A549 (cell line): ENCODE results near the gene PGC. TPM values are rescaled to one million over a fixed set of nuclear protein-coding genes. Genes with fewer than 3 reads are reported as not detected.
A peak's percentile ranks its signal among the peaks of the same experiment; 100 is the strongest.

Source experiments
- ATAC-seq, 2 experiments: fragments of 200-7000 bp in 1 of 2; fragments of >200 bp in 1 of 2; cut with Nextera tagmentation in 1 of 2; cut with Tn5 transposase in 1 of 2; 3 replicates each; pipeline versions ENCODE4 v1.8.0 to v1.9.1; 2018 to 2020; ENCODE audit warnings: mild to moderate bottlenecking in 1 of 2, moderate library complexity in 1 of 2
- CTCF ChIA-PET: fragments of 300-600 bp; sonication (Branson Sonifier 250); formaldehyde crosslinking; extraction: SDS; loops from one replicate; lab custom pipeline; 2021; ENCODE audit warnings: antibody characterized with exemption, inconsistent platforms; lab: Yijun Ruan, JAX
- POLR2A ChIA-PET: fragments of 350-600 bp; formaldehyde crosslinking; extraction: SDS; loops from one replicate; lab custom pipeline; 2021; ENCODE audit warnings: antibody characterized with exemption, inconsistent platforms; lab: Yijun Ruan, JAX
- DNase-seq, 2 experiments: peaks; one replicate each; pipeline versions ENCODE4 v3.0.0 to v3.0.0-alpha.2; 2011 to 2016; ENCODE audit warnings: low read depth in 1 of 2, low spot score in 1 of 2
- FAIRE-seq: peaks from 2 replicates; lab custom pipeline; 2011; peaks lifted over from hg19 to GRCh38; lab: Jason Lieb, UNC
- H3K27ac ChIP-seq, 2 experiments: fragments of >200 bp; sonication (Bioruptor Twin); formaldehyde crosslinking; 3 replicates each; pipeline ENCODE4 v1.5.1; 2016 to 2017
- H3K4me1 ChIP-seq: fragments of >200 bp; sonication (Bioruptor Twin); formaldehyde crosslinking; 3 replicates; pipeline ENCODE4 v1.6.1; 2016
- H3K4me2 ChIP-seq: fragments of >200 bp; sonication (Bioruptor Twin); formaldehyde crosslinking; 3 replicates; pipeline ENCODE4 v1.6.1; 2016
- H3K4me3 ChIP-seq: fragments of >200 bp; sonication (Bioruptor Twin); formaldehyde crosslinking; 3 replicates; pipeline ENCODE4 v1.5.1; 2016
- H3K9me3 ChIP-seq: fragments of >200 bp; sonication (Bioruptor Twin); formaldehyde crosslinking; 3 replicates; pipeline ENCODE4 v1.6.1; 2016
- BCL3 ChIP-seq: fragments of >200 bp; sonication (Bioruptor Twin); formaldehyde crosslinking; IDR thresholded peaks from 3 replicates; pipeline ENCODE4 v1.6.1; 2016
- BHLHE40 ChIP-seq: IDR thresholded peaks from 2 replicates; pipeline ENCODE4 v1.6.1; 2012; ENCODE audit warnings: low read depth, low read length, inconsistent platforms
- CEBPB ChIP-seq, 2 experiments: fragments of >200 bp in 1 of 2; sonication (Bioruptor Twin) in 1 of 2; formaldehyde crosslinking in 1 of 2; IDR thresholded peaks; 2 replicates each; pipeline ENCODE4 v1.6.1; 2012 to 2016
- EHF ChIP-seq: fragments of 250-450 bp; sonication (Bioruptor Pico); IDR thresholded peaks from 2 replicates; pipeline ENCODE4 v1.5.0; 2020; ENCODE audit warnings: mild to moderate bottlenecking
- FOXS1 ChIP-seq: fragments of 250-450 bp; sonication (Bioruptor Pico); IDR thresholded peaks from 2 replicates; pipeline ENCODE4 v1.5.0; 2020; ENCODE audit warnings: mild to moderate bottlenecking, moderate library complexity
- HDAC2 ChIP-seq: fragments of 200-600 bp; sonication (generic); IDR thresholded peaks from 2 replicates; pipeline ENCODE4 v1.6.1; 2016
- HES2 ChIP-seq: fragments of >200 bp; sonication (Bioruptor Twin); formaldehyde crosslinking; IDR thresholded peaks from 2 replicates; pipeline ENCODE4 v1.6.1; 2016
- MYC ChIP-seq: IDR thresholded peaks from 2 replicates; pipeline ENCODE4 v1.6.1; 2012; ENCODE audit warnings: mild to moderate bottlenecking, inconsistent platforms, low read length, improper control_type of control experiment, borderline replicate concordance
- NFE2L2 ChIP-seq: fragments of 150-350 bp; conservative IDR thresholded peaks from 2 replicates; pipeline ENCODE4 v1.6.1; 2014; ENCODE audit warnings: low read length
- PBX3 ChIP-seq: IDR thresholded peaks from 2 replicates; pipeline ENCODE4 v1.6.1; 2012
- PHF8 ChIP-seq: fragments of 200-600 bp; sonication (generic); IDR thresholded peaks from 2 replicates; pipeline ENCODE4 v1.6.1; 2016; ENCODE audit warnings: low read depth, mild to moderate bottlenecking, antibody characterized with exemption, moderate library complexity, borderline replicate concordance
- POLR2A ChIP-seq: IDR thresholded peaks from 2 replicates; pipeline ENCODE4 v1.6.1; 2012; ENCODE audit warnings: mild to moderate bottlenecking, low read length
- RARB ChIP-seq: fragments of 250-450 bp; sonication (Bioruptor Pico); IDR thresholded peaks from 2 replicates; pipeline ENCODE4 v1.8.0; 2021; ENCODE audit warnings: mild to moderate bottlenecking, moderate library complexity
- TP53 ChIP-seq: fragments of 250-450 bp; sonication (Bioruptor Pico); IDR thresholded peaks from 2 replicates; pipeline ENCODE4 v1.5.0; 2021; ENCODE audit warnings: mild to moderate bottlenecking, moderate library complexity
- ZNF302 ChIP-seq: fragments of 250-450 bp; sonication (Bioruptor Pico); IDR thresholded peaks from 2 replicates; pipeline ENCODE4 v1.9.0; 2021; ENCODE audit warnings: inconsistent platforms, mild to moderate bottlenecking, moderate library complexity
- WGBS: methylation state at CpG from one replicate; pipeline ENCODE4 v1.1.6; 2017; ENCODE audit errors: missing lambda C conversion rate; 5-methylcytosine and 5-hydroxymethylcytosine counted together
- polyA plus RNA-seq, 4 experiments: library from polyadenylated mRNA; depleted of rRNA in 3 of 4; stranded (reverse); fragments of >200 nt; fragmentation: RNase III in 1 of 4; extraction: RNeasy Plus Mini Kit Qiagen cat#74134 plus additional on column Dnase treatment in 1 of 4; gene quantifications; 2 replicates in 3 of 4; 3 replicates in 1 of 4; pipeline ENCODE4 v1.2.3, GENCODE V29; 2011 to 2017
- TF ChIP-seq, protein P1 (sequence below): IDR thresholded peaks from 2 replicates; pipeline ENCODE4 v1.6.1; 2012

Gene PGC
- polyA plus RNA-seq, 2 of the 4 experiments (the other 2 are of a cell fraction) = not detected

DNA sequence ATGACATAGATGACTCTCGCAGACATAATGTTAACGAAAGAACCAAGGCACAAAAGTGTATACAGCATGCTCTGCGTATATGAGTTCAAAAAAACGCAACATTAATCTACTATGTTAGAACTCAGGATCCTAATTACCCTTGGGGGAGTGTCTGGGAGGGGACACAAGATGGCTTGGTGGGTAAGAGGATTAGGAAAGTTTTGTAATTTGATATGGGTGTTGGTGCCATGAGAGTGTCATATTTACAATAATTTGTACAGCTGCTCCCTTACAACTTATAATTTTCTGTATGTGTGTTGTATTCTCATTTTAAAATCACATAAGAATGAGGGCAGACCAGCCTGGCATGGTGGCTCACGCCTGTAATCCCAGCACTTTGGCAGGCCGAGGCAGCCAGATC, 50.4 kb downstream of the PGC start:
- DNase-seq (no peak), FAIRE-seq (no peak), ATAC-seq (no peak)
- POLR2A ChIA-PET = no interaction called here
- Histone ChIP-seq H3K9me3 (no peaks in the 10 kb centered on the region), H3K27ac (no peak overlapping the region), H3K4me2 (no peak overlapping the region), H3K4me1 (no peaks in the 10 kb centered on the region), H3K4me3 (no peak overlapping the region)
- WGBS = 87% methylated on average over 6 of the region's 6 CpGs
- CTCF ChIA-PET = interaction anchor here (1.2 kb wide), 1 partner anchor 35 kb away, joined by 4 read pairs; no protein-coding TSS in a partner anchor
- TF ChIP-seq PBX3 = no peak
- no peak for TF ChIP-seq TP53 (CRISPR knock-in tag)
- no peak for TF ChIP-seq BHLHE40
- TF ChIP-seq, protein P1, sequence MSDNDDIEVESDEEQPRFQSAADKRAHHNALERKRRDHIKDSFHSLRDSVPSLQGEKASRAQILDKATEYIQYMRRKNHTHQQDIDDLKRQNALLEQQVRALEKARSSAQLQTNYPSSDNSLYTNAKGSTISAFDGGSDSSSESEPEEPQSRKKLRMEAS = no peak
- no peak for TF ChIP-seq EHF (CRISPR knock-in tag)
- TF ChIP-seq FOXS1 = no peak
- no peak for TF ChIP-seq HDAC2
- no peak for TF ChIP-seq RARB (CRISPR knock-in tag)
- TF ChIP-seq PHF8 = no peak
- no peak for TF ChIP-seq ZNF302 (CRISPR knock-in tag)
- no peak for TF ChIP-seq CEBPB (IDR thresholded peaks at IDR 0.05)

DNA sequence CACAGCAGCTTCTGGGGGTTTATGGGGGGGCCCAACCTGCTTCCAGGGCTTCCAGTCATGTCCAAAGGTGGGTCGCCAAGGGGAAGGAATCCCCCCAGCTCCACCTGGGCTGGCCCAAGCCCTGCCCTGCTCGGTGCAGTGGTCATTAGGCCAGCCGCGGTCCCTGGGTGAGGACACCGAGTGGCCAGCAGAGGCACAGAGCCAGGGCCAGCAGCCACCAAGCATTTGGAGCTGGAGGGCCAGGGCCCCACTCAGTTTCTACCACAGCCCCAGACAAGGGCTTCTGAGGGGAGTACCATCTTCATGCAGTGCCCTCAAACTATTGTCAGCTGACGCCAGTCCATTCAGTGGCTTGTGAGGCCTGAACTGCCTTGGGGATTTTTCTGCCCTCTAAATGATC, 51.4 kb downstream of the PGC start:
- ChIA-PET POLR2A (no interaction called here), CTCF (interaction anchor here (1.2 to 4.9 kb wide), 3 partner anchors 10 to 38 kb away, joined by 3 to 32 read pairs (median 31); no protein-coding TSS in a partner anchor)
- TF ChIP-seq PBX3 (no peak), TP53 (CRISPR knock-in tag) (no peak)
- Histone ChIP-seq H3K4me2 (no peak overlapping the region), H3K4me3 (no peak overlapping the region), H3K4me1 (no peaks in the 10 kb centered on the region), H3K27ac (no peak overlapping the region), H3K9me3 (no peaks in the 10 kb centered on the region)
- DNase-seq = no peak
- no peak for ATAC-seq
- FAIRE-seq = no peak
- 80% methylated on average over 1 of the region's 6 CpGs for WGBS

DNA sequence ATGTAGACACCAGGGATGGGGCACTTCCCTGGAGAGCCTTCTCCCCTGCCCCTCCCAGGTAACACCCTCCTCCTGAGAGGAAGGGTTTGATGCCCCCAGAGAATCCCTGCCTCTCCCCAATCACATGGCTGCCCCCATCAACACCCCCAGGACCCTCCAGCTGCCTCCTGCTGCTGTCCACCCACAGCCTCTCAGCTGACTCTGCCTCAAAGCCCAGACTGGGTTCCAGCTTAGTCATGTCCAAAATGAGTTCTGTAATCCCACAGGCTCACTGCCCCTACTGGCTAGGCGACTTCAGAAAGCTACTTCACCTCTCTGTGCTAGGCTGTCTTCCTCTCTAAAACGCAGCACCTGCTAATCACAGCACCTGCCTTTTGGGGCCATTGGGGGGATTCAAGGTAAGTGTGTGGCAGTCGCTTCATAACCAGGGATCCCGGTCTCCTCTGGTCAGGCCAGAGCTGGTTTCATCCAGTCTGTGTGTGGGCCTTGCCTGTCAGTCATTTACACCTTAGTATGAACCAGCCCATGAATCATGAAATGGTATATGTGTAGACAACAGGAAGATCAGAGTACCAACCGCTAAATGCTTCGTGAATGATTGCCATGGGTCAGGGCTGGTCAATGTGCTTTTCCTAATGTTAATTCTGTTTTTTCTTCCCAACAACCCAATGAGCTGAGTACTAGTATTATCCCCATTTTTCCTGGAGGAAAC, 52.2 kb downstream of the PGC start:
- peak; percentile 33 to 46; a peak in 2 of 6 replicates for ATAC-seq
- no peaks in the 10 kb centered on the region for H3K4me1 ChIP-seq
- ChIA-PET POLR2A (no interaction called here), CTCF (interaction anchor here (0.8 to 4.9 kb wide), 5 partner anchors 11 to 327 kb away, joined by 3 to 32 read pairs (median 5); no protein-coding TSS in a partner anchor)
- H3K4me2 ChIP-seq = no peak overlapping the region
- WGBS = 65% methylated on average over 6 of the region's 6 CpGs
- DNase-seq = no peak
- H3K4me3 ChIP-seq = no peak overlapping the region
- no peak for FAIRE-seq
- H3K9me3 ChIP-seq = no peaks in the 10 kb centered on the region
- TF ChIP-seq HES2 (no peak), NFE2L2 (no peak), BCL3 (no peak), POLR2A (no peak), MYC (no peak)
- TF ChIP-seq, all 56 proteins: peak for 0
- H3K27ac ChIP-seq = no peak overlapping the region
